HG03103 (cell line): ENCODE measurements around the gene CLMN.
"Not testable (repeated sequence)": the region's sequence is repeated elsewhere in the genome, so short reads cannot be mapped to it uniquely, and the experiment has no call there.

ENCODE experiments used
- ATAC-seq: cut with Tn5 transposase; IDR thresholded peaks from one replicate; pipeline ENCODE4 v1.9.1; 2021; ENCODE audit warnings: low read depth; ENCODE audit not compliant: unreplicated experiment

CLMN gene

GRCh38 chr14:95180966-95181741, 138.6 kb downstream of the CLMN start:
- ATAC-seq, result no peak

DNA sequence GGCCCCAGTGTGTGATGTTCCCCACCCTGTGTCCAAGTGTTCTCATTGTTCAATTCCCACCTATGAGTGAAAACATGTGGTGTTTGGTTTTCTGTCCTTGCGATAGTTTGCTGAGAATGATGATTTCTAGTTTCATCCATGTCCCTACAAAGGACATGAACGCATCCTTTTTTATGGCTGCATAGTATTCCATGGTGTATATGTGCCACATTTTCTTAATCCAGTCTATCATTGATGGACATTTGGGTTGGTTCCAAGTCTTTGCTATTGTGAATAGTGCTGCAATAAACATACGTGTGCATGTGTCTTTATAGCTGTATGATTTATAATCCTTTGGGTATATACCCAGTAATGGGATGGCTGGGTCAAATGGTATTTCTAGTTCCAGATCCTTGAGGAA, 144.0 kb downstream of the CLMN start:
- ATAC-seq, result not testable (repeated sequence)

- ATAC-seq, result no peak
Measured at GRCh38 chr14:95174184-95174792, 145.4 kb downstream of the CLMN start.

DNA sequence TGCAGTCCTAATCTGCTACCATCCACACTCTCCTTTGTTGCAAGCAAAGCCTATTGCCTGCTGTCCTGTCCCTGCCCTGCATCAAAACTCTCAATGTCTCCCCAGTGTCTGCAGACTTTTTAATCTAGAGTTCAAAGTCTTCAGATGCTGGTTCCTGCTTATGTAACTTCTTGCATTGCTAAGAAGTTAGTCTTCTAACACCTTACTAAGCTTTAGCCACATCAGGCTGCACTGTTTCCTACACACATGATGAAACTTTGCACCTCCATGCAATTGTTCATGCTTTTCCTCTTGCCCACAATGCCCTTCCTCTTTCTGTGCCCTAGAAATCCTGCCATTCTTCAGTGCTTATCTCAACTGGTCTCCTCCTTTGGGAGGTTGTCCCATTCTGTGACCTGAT, 146.2 kb downstream of the CLMN start:
- no peak for ATAC-seq

- ATAC-seq, result no peak
Measured at GRCh38 chr14:95167177-95167576, 152.5 kb downstream of the CLMN start.

DNA sequence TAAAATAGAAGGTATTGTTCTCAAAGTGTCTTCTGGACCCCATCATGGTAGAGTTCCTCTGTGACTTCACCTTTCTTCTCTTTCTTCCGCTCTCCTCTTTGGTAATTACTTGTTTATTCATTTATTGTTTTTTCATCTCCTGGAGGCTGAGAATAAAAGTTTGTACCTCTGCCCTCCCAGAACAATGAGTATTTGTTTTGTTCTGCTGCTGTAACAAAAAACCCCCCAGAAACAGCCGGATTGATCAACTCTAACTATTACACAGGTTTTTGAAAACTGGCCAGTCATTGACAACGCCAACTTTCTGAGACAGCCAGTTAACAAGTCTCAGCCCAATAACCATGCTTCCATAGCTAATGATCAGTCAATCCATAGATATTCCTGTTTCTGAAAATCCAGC, 154.2 kb downstream of the CLMN start:
- no peak for ATAC-seq

DNA sequence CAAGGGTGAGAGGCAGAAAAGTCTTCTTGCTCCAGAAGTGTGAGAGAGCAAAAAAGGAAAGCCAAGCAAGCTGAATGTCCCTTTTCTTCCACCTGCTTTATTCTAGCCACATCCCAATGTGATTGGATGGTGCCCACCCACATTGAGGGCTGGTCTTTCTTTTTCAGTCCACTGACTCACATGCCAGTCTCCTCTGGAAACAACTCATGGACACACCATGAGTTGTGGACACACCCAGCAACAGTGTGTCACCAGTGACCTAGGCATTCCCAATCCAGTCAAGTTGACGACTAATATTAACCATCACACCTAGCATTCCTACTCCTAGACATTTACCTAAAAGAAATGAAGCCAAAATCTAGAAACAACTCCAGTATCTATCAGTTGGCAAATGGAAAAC, 155.2 kb downstream of the CLMN start:
- no peak for ATAC-seq

GRCh38 chr14:95163666-95164065, 156.0 kb downstream of the CLMN start:
- ATAC-seq, result no peak

DNA sequence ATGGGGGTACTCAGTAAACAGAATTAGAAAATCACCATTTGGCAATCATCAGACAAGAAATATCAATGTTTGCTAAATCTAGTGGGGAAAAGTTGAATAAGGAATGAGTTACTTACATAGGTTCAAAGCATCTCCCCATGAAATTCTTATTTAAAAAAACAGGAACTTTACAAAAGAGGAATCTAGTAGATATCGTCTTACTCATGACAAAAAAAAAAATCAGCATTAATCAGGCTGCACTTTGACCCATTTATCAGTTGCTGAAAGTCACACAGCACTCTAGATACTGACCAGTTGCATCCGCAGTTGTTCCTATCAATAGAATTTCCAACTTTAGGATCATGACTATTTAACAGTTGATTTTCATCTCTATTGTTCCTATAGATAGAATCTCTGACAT, 156.6 kb downstream of the CLMN start:
- ATAC-seq, result no peak

- ATAC-seq, result no peak
Measured at GRCh38 chr14:95162641-95163040, 157.1 kb downstream of the CLMN start.

DNA sequence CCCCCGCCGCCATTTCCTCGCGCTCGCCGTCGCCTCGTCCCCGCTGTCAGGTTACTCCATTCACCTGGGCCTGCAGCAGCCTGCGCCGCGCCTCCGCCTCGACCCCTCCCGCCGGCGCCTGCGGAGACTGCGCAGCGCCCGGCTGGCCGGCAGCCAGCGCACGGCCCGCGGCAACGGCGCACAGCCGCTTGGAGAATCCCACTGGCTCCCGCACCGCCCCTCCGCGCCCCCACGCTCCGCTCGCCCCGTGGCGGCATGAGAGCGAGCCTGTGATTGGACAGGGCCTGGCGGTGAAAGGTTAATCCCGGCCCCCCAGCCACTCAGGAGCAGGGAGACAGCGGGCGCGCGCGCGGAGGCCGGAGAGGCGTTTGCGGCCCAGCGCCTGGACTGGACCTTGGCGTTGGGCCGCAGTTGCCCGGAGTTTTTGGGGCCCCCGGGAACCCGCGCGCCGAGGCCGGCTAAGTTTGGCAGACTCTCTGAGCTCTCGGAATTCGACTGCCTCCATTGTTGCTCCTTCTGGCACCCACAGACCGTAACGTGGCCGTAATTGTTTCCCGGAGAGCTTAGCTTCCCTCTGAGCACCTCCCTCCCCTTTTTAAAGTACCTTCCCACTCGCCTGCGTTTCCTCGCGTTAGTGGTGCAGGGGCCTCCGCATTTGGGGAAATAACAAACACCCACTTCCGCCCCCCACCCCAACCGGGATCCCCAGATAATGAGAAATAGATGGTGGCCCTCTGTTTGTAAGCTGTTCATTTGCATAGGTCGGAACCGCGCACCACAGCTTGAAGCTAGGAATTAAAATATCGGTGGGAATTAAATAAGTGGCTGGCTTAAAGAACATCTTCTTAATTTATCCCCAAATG, 162.2 kb downstream of the CLMN start, which contains the start of gene DICER1:
Gene DICER1 (minus strand): TSS at position 203 of the 863 bp plus-strand sequence. CDS start 24,071 bp downstream, outside the sequence.
- ATAC-seq, result peak; percentile 61

DNA sequence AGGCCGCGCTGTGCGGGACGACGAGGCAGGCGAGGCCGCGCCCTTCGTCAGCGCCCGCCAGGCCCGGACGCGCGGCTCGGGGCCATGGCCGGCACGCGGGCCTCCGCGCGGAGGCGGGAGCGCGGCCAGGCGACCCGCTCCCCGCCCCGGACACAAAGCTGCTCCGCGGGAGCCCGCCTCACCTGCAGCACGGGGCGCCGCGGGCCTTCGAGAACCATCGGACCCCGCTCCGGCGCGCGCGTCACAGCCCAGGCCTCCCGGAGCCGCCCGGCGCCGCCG, 162.7 kb downstream of the CLMN start:
- peak; percentile 24 for ATAC-seq

- ATAC-seq, result peak; percentile 37
Measured at GRCh38 chr14:95156161-95157047, 163.3 kb downstream of the CLMN start.

- ATAC-seq, result no peak
Measured at GRCh38 chr14:95155045-95155444, 164.7 kb downstream of the CLMN start.

DNA sequence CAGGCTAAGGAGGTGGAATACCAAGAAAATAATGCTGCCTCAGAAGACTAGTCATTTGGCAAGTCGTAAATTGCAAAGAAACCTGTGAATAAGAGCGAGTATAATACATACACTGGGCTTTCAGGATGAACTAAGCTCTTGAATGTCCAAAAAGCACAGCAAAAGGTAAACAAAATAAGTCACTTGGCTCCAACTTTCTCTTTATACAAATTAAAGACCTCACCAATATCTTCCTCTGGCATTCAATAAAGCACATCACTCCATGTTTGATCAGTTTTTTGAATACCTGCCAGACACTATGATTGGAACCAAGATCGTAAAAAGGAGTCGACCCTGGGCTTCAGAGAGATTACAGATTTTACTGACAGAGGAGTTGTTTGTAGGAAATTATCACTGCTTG, 165.8 kb downstream of the CLMN start:
- ATAC-seq, result no peak

DNA sequence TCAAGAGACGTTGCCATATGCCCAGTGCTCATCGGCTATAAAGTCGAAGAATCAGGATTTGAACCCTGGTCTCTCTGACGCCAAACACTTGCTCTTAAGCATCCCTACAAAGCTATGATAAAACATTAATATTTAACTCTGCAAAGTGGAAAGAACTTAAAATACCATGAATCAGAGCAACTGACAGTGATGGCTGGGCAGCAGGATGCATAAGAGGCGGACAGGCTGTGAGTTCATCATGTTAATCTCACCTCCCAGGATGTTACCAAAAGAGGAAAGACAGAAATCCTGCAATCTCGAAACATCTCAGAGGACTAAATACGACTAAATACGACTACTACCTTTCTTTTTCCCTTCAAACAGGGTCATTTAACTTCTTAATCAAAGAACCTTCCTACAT, 168.1 kb downstream of the CLMN start:
- ATAC-seq, result no peak

DNA sequence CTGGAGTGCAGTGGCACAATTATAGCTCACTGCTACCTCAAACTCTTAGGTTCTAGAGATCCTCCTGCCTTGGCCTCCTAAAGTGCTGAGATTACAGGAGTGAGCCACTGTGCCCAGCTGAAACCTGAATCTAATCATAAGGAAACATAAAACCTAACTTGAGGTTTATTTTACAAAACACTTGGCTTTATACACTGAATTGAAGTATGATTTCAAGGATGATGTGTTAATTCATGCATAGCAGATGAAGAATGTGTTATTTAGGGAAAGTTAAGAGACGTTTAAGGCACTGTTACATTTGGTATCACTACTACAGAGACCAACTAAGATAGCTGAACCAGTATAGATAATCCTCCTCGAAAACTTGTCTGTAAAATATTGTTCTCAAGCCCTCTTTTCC, 168.8 kb downstream of the CLMN start:
- no peak for ATAC-seq

- ATAC-seq, result no peak
Measured at GRCh38 chr14:95149441-95149840, 170.3 kb downstream of the CLMN start.

DNA sequence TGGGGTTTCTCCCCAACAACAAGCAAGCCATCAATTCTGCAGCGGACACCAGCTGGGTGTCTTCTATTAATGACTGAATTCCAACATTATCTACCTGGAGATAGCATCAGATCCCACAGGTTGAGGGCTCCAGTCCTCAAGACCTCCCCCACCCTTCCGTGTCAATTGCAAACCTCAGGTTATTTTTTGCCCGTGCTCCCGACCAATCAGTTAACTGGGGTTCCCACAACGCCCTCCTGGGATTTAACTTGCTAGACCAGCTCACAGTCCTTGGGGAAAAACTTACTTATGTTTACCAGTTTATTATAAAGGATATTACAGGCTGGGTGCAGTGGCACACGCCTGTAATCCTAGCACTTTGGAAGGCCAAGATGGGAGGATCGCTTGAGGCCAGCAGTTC, 172.1 kb downstream of the CLMN start:
- ATAC-seq, result no peak

GRCh38 chr14:95146079-95146771, 173.5 kb downstream of the CLMN start:
- ATAC-seq, result no peak
